HFFc6 (cell line): Measurements from ENCODE around the gene ZBTB17. TPM values are rescaled to one million over a fixed set of nuclear protein-coding genes. Genes with fewer than 3 reads are reported as not detected.

ENCODE experiments used
- DNase-seq: peaks from one replicate; pipeline ENCODE4 v3.0.0-alpha.2; 2018
- H3K27ac Mint-ChIP-seq: 2 replicates; pipeline ENCODE4 v1.8.0; 2020; ENCODE audit warnings: mild to moderate bottlenecking, mixed read lengths
- H3K27me3 Mint-ChIP-seq: 2 replicates; pipeline ENCODE4 v1.8.0; 2021; ENCODE audit warnings: mild to moderate bottlenecking, moderate library complexity, mixed read lengths; ENCODE audit not compliant: insufficient read depth
- H3K36me3 Mint-ChIP-seq: 2 replicates; pipeline ENCODE4 v1.8.0; 2021; ENCODE audit warnings: low read depth, mixed read lengths
- H3K4me1 Mint-ChIP-seq: 2 replicates; pipeline ENCODE4 v1.8.0; 2020; ENCODE audit warnings: low read depth, mixed read lengths
- H3K4me3 Mint-ChIP-seq: 2 replicates; pipeline ENCODE4 v1.8.0; 2020; ENCODE audit warnings: mild to moderate bottlenecking, moderate library complexity, mixed read lengths
- H3K9me3 Mint-ChIP-seq: 2 replicates; pipeline ENCODE4 v1.8.0; 2020; ENCODE audit warnings: mild to moderate bottlenecking, mixed read lengths
- total RNA-seq, 6 experiments: library from RNA; stranded (reverse); fragmentation: NEBNext Ultra II Directional; extraction: Animal tissue kit (Norgen Biotek cat#: 25700); gene quantifications; 2 replicates in 1 of 6; 3 replicates in 5 of 6; pipeline ENCODE4 v1.2.3, GENCODE V29; 2021
- TF ChIP-seq, protein P1 (sequence below): fragments of 200-600 bp; sonication (generic); IDR thresholded peaks from 2 replicates; pipeline ENCODE4 v1.5.0; 2021; ENCODE audit warnings: antibody characterized with exemption, mild to moderate bottlenecking

Gene ZBTB17
- total RNA-seq, 6 experiments from 2014 or later = 22.5 to 25.4 (median 24.1) TPM

DNA sequence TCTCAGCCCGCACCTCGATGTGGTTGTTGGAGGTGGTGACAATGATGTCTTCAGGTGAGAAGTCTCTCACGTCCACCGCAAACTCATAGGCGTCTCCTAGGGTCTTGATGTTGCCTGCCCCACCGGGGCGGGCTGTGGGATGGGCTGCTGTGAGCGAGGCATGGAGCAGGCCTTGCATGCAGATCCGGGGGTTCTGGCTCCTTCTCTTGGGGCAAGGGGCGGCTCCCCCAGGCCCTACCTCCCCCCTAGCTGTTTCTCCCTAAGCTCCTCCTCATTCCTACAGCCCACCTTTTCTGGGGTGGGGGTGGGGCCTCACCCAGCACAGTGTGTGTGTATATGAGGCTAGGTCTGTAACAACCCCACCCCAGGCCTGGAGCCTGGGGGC lies 41.2 kb upstream of the ZBTB17 start:
- H3K4me1 Mint-ChIP-seq = peaks cover 62% of the 10 kb centered on the region
- peaks cover 5% of the 10 kb centered on the region for H3K27me3 Mint-ChIP-seq
- H3K36me3 Mint-ChIP-seq = no peaks in the 10 kb centered on the region
- no peak for DNase-seq
- H3K27ac Mint-ChIP-seq = no peak overlapping the region
- H3K9me3 Mint-ChIP-seq = no peaks in the 10 kb centered on the region
- 0 out of 2 replicates have a peak overlapping the region, but pooled peaks have one; percentile 55 for H3K4me3 Mint-ChIP-seq
- TF ChIP-seq, protein P1, sequence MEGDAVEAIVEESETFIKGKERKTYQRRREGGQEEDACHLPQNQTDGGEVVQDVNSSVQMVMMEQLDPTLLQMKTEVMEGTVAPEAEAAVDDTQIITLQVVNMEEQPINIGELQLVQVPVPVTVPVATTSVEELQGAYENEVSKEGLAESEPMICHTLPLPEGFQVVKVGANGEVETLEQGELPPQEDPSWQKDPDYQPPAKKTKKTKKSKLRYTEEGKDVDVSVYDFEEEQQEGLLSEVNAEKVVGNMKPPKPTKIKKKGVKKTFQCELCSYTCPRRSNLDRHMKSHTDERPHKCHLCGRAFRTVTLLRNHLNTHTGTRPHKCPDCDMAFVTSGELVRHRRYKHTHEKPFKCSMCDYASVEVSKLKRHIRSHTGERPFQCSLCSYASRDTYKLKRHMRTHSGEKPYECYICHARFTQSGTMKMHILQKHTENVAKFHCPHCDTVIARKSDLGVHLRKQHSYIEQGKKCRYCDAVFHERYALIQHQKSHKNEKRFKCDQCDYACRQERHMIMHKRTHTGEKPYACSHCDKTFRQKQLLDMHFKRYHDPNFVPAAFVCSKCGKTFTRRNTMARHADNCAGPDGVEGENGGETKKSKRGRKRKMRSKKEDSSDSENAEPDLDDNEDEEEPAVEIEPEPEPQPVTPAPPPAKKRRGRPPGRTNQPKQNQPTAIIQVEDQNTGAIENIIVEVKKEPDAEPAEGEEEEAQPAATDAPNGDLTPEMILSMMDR = no peak

DNA sequence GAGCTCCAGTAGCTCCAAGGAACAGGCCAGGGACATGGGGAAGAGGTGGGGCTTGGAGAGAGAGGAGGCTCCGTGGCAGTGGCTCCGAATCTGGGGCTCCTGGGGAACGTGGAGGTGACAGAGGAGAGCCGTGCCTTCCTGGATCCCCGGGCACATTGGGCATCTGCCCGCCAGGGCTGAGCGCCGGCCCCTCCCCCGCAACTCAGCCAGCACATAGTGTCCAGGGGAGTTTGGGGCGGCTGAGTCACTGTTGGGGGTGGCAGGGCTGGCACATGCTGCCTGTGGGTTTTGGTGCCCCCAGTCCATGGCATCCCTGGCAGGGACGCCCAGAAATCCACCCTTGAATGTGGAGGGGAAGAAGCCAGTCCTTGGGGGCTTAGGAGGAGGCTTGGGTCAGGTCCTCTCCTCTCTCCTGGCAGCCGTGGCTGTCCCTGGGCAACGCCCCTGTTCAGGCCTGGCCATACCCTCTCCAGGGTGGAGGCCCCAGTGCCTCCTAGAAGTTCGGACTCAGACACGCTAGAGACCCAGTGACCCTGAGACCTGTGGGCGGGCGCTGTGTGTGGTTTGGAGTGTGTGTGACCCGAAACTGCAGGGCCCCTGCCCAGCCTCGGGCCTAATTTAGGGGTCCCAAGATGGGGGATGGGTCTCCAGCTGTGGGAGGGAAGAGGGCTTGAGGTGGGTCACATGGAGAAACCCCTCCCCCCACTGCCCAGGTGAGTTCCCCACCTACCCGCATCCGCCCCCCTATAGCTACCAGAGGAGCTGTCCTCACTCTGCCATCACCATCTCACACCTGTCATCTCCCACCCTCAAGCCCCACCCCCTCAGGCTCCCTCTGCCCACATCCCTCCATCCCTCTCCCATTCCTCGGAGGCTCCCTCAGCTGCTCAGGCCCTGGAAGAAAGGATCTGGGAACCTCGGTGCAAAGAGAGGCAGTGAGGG lies 40.3 kb upstream of the ZBTB17 start:
- Mint-ChIP-seq H3K9me3 (no peaks in the 10 kb centered on the region), H3K36me3 (no peaks in the 10 kb centered on the region), H3K4me3 (no peak overlapping the region), H3K27me3 (peaks cover 5% of the 10 kb centered on the region), H3K4me1 (peaks cover 62% of the 10 kb centered on the region), H3K27ac (no peak overlapping the region)
- DNase-seq = no peak
- TF ChIP-seq, protein P1 = no peak

DNA sequence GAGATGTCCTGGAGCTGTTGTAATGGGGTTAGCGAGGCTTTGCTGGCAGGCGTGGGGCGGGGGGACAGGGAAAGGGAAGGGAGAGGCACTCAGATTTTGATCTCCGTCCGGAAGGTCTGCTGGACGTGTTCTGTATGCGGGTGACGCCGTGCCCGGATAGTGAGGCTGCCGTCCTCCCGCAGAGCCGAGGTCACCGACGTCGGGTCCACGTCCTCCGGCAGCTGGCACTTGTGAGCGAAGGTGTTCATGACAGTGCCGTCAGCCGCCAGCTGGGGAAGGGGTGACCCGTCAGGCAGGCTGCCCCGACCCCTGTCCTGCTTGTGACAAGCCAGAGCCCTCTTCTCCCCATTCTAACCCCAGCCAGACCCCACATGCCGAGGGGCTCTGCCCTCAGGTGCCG lies 39.6 kb upstream of the ZBTB17 start:
- peaks cover 5% of the 10 kb centered on the region for H3K27me3 Mint-ChIP-seq
- no peaks in the 10 kb centered on the region for H3K9me3 Mint-ChIP-seq
- peaks cover 58% of the 10 kb centered on the region for H3K4me1 Mint-ChIP-seq
- TF ChIP-seq, protein P1 = no peak
- DNase-seq = no peak
- H3K36me3 Mint-ChIP-seq = no peaks in the 10 kb centered on the region
- no peak overlapping the region for H3K4me3 Mint-ChIP-seq
- no peak overlapping the region for H3K27ac Mint-ChIP-seq

DNA sequence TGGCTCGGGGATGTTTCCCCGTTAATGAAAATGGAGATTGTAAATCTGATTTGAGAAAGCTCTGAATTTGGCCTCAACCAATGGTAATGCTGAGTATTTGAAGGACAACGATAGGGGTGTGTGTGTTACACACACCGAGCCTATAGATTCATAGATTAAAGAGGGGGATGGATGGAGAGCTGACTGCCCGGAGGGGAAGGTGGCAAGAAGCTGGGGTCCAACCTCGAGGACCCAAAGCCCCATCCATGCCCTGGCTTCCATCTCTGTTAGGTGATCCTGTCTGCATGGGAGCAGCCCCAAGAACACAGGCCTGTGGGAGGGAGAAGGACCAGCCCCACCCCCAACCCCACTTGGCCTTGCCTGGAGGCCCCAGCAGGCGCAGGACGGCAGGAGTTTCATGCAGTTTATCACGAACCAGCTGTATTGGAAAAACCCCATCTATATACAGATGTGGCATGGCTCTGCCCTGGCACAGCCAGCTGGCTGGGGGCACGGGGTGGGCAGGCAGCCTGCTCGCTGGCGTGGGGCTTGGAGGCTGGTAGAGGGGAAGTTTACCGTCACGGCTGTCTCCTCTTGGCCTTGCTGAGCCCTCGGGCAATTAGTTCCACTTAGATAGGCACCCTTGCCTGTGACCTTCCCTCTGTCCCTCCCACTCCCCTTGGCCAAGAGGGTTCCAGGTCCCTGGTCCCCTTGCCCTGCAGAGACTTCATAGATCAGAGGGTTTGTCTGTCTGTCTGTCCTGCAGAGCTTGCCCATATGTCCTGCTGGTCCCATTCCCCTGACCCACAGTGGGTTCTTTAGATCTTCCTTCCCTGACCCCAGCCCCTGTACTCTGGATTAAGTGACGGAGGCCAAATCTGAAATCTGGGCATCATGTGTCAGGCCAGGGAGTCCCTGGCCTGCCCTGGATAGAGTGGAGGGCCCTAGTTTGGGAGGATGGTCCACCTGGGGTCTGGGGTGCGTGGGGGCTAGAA lies 38.9 kb upstream of the ZBTB17 start:
- DNase-seq = no peak
- no peak overlapping the region for H3K27ac Mint-ChIP-seq
- TF ChIP-seq, protein P1 = no peak
- peaks cover 51% of the 10 kb centered on the region for H3K4me1 Mint-ChIP-seq
- no peak overlapping the region for H3K4me3 Mint-ChIP-seq
- H3K36me3 Mint-ChIP-seq = no peaks in the 10 kb centered on the region
- peaks cover 5% of the 10 kb centered on the region for H3K27me3 Mint-ChIP-seq
- no peaks in the 10 kb centered on the region for H3K9me3 Mint-ChIP-seq

DNA sequence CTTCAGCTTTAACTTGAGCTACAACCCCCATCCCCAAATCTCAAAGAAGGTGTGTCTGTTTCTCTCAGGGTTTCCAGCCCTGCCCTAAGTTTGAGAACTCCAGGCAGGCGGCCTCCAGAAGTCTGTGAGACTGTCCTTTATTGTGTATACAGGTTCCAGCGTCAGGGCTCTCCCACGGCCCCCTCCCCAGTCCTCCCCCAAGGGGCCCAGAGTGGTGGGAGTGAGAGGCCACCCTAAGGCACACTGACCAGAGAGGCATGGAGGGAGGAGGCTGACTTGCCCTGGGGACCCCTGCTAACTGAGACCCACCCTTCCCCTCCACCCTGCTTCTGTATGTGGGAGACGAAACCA lies 38.0 kb upstream of the ZBTB17 start:
- TF ChIP-seq, protein P1 = no peak
- H3K4me3 Mint-ChIP-seq = no peak overlapping the region; the same call in 1 of the 2 replicates
- H3K27me3 Mint-ChIP-seq = peaks cover 5% of the 10 kb centered on the region
- DNase-seq = no peak
- H3K4me1 Mint-ChIP-seq = peaks cover 42% of the 10 kb centered on the region
- no peaks in the 10 kb centered on the region for H3K9me3 Mint-ChIP-seq
- peak overlapping the region; percentile 76; the same call in 1 of the 2 replicates for H3K27ac Mint-ChIP-seq
- H3K36me3 Mint-ChIP-seq = no peaks in the 10 kb centered on the region
